CD4-positive, alpha-beta T cell (primary cell): ENCODE measurements around the gene CCDC92B. TPM values are rescaled to one million over a fixed set of nuclear protein-coding genes. Genes with fewer than 3 reads are reported as not detected.
A peak's percentile ranks its signal among the peaks of the same experiment; 100 is the strongest.

Experiments used
- ATAC-seq: fragments of 200-7000 bp; cut with Tn5 transposase; one replicate; pipeline ENCODE4 v1.10.0; 2022; ENCODE audit warnings: mild to moderate bottlenecking; ENCODE audit not compliant: poor library complexity
- CTCF ChIA-PET: fragments of 350-600 bp; sonication (Branson Sonifier 250); formaldehyde crosslinking; loops from one replicate; lab custom pipeline; 2021; ENCODE audit warnings: antibody characterized with exemption, inconsistent platforms; lab: Charles Lee
- POLR2A ChIA-PET: fragments of 350-600 bp; sonication (Branson Sonifier 250); formaldehyde crosslinking; loops from one replicate; lab custom pipeline; 2021; ENCODE audit warnings: antibody characterized with exemption, inconsistent platforms; lab: Charles Lee
- DNase-seq, 14 experiments: peaks; one replicate each; pipeline ENCODE4 v3.0.0-alpha.2; 2013 to 2020; ENCODE audit warnings: mixed read lengths in 2 of 14
- H3K27ac ChIP-seq, 2 donors: one replicate each; pipeline versions ENCODE4 v1.5.1 to v1.7.0; 2013; ENCODE audit warnings: low read length in 2 of 2, low read depth in 1 of 2, mild to moderate bottlenecking in 1 of 2
- H3K27me3 ChIP-seq, 2 experiments: 1 replicate in 1 of 2; 2 replicates in 1 of 2; pipeline versions ENCODE4 v1.6.1 to v1.7.0; 2013; ENCODE audit warnings: low read length in 2 of 2, control low read depth in 1 of 2, mild to moderate bottlenecking in 1 of 2, moderate library complexity in 1 of 2; ENCODE audit not compliant: insufficient read depth in 2 of 2, control insufficient read depth in 1 of 2
- H3K36me3 ChIP-seq: one replicate; pipeline ENCODE4 v1.6.1; 2013; ENCODE audit warnings: low read length, control low read depth; ENCODE audit not compliant: insufficient read depth
- H3K4me1 ChIP-seq: one replicate; pipeline ENCODE4 v1.6.1; 2013; ENCODE audit warnings: low read length, control low read depth; ENCODE audit not compliant: insufficient read depth
- H3K4me3 ChIP-seq: one replicate; pipeline ENCODE4 v1.5.1; 2013; ENCODE audit warnings: mild to moderate bottlenecking, low read length, moderate library complexity
- H3K9me3 ChIP-seq, 2 experiments: 1 replicate in 1 of 2; 2 replicates in 1 of 2; pipeline versions ENCODE4 v1.6.1 to v1.7.0; 2013; ENCODE audit warnings: low read length in 2 of 2, mild to moderate bottlenecking in 2 of 2, control low read depth in 1 of 2, moderate library complexity in 1 of 2; ENCODE audit not compliant: control insufficient read depth in 1 of 2, insufficient read depth in 1 of 2
- H3K27ac Mint-ChIP-seq: one replicate; pipeline ENCODE4 v1.8.0; 2020; ENCODE audit warnings: mixed read lengths
- H3K27me3 Mint-ChIP-seq: one replicate; pipeline ENCODE4 v1.8.0; 2021; ENCODE audit warnings: mixed read lengths
- H3K36me3 Mint-ChIP-seq: one replicate; pipeline ENCODE4 v1.8.0; 2021; ENCODE audit warnings: low read depth, mixed read lengths
- H3K4me1 Mint-ChIP-seq: one replicate; pipeline ENCODE4 v1.8.0; 2021; ENCODE audit warnings: low read depth, mixed read lengths
- H3K4me3 Mint-ChIP-seq: one replicate; pipeline ENCODE4 v1.8.0; 2020; ENCODE audit warnings: mild to moderate bottlenecking, mixed read lengths
- H3K9me3 Mint-ChIP-seq: one replicate; pipeline ENCODE4 v1.8.0; 2020; ENCODE audit warnings: mixed read lengths
- CTCF ChIP-seq: fragments of 200-600 bp; IDR thresholded peaks from one replicate; pipeline ENCODE4 v1.8.0; 2022; ENCODE audit warnings: antibody characterized with exemption, mild to moderate bottlenecking
- intact Hi-C, 2 experiments: fragments of 100-400 bp; cut with DNase I in 1 of 2; cut with micrococcal nuclease in 1 of 2; formaldehyde crosslinking; loops; one replicate each; pipeline versions ENCODE4 v1.15.1 to v1.9.0; 2023 to 2025; cut with DNase I, micrococcal nuclease
- total RNA-seq, 174 experiments: library from RNA in 2 of 174; stranded (reverse) in 2 of 174; gene quantifications; one replicate each; pipeline ENCODE4 v1.2.3 and lab custom pipeline; 2021 to 2026

Gene CCDC92B
- total RNA-seq, 2 experiments from 2014 or later = 0.11 to 0.28 TPM

- no peak overlapping the region for H3K4me3 ChIP-seq
- CTCF ChIA-PET = no interaction called here
- DNase-seq = peak in 1 of 14 experiments; percentile 32
- peaks cover 11% of the 10 kb centered on the region for H3K4me1 Mint-ChIP-seq
- H3K9me3 Mint-ChIP-seq = no peaks in the 10 kb centered on the region
- intact Hi-C loops = no loop called here
- H3K36me3 ChIP-seq = peaks cover 48% of the 10 kb centered on the region
- H3K27ac ChIP-seq = no peak overlapping the region
- peaks cover 15% of the 10 kb centered on the region for H3K36me3 Mint-ChIP-seq
- H3K9me3 ChIP-seq = no peaks in the 10 kb centered on the region
- TF ChIP-seq CTCF = no peak
- no peak overlapping the region for H3K27ac Mint-ChIP-seq
- no peaks in the 10 kb centered on the region for H3K27me3 Mint-ChIP-seq
- no peaks in the 10 kb centered on the region for H3K27me3 ChIP-seq
- H3K4me3 Mint-ChIP-seq = no peak overlapping the region
- no peak for ATAC-seq
- peaks cover 29% of the 10 kb centered on the region for H3K4me1 ChIP-seq
- POLR2A ChIA-PET = no interaction called here
Measured at GRCh38 chr17:2691965-2692780, 57.3 kb downstream of the CCDC92B start.

DNA sequence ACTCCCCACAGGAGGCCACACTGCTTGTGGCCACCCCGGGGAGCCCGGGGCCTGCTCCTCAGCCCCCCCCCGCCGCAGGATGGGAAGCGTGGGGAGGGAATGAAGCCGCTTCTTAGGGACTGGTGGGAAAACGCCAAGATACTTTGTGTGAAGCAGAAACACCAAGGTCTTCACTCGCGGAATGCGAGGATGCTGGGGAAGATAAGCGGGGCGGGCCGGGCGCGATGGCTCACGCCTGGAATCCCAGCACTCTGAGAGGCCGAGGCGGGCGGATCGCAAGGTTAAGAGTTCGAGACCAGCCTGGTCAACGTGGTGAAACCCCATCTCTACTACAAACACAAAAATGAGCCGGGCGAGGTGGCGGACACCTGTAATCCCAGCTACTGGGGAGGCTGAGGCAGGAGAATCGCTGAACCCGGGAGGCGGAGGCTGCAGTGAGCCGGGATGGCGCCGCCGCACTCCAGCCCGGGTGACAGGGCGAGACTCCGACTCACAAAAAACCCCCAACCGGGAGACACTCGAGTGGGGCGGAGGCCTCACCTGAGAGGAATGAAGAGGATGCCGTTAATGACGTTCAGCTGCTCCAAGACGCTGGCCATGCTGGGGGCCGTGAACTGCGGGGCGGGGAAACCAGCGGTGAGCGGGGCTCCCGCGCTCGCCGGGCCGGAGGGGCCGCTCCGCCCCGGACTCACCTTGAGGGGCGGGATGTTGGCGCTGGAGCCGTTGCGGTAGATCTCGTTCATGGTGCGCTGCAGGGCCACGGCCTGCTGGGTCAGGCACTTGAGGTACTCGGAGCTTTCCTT, 58.2 kb downstream of the CCDC92B start:
- intact Hi-C loops = no loop called here
- H3K36me3 Mint-ChIP-seq = peaks cover 9% of the 10 kb centered on the region
- H3K27ac Mint-ChIP-seq = no peak overlapping the region
- ChIA-PET POLR2A (no interaction called here), CTCF (no interaction called here)
- ATAC-seq (no peak), DNase-seq (peak in 1 of 14 experiments; percentile 35)
- Histone ChIP-seq H3K9me3 (no peaks in the 10 kb centered on the region), H3K4me1 (peaks cover 29% of the 10 kb centered on the region), H3K27ac (no peak overlapping the region), H3K36me3 (peaks cover 42% of the 10 kb centered on the region), H3K27me3 (no peaks in the 10 kb centered on the region), H3K4me3 (no peak overlapping the region)
- H3K9me3 Mint-ChIP-seq = no peaks in the 10 kb centered on the region
- H3K27me3 Mint-ChIP-seq = no peaks in the 10 kb centered on the region
- H3K4me1 Mint-ChIP-seq = peaks cover 11% of the 10 kb centered on the region
- no peak overlapping the region for H3K4me3 Mint-ChIP-seq
- TF ChIP-seq CTCF = no peak

- Histone ChIP-seq H3K27ac (no peak overlapping the region), H3K4me3 (no peak overlapping the region), H3K9me3 (no peaks in the 10 kb centered on the region), H3K4me1 (peaks cover 29% of the 10 kb centered on the region), H3K36me3 (peaks cover 33% of the 10 kb centered on the region), H3K27me3 (no peaks in the 10 kb centered on the region)
- Mint-ChIP-seq H3K27ac (no peak overlapping the region), H3K27me3 (no peaks in the 10 kb centered on the region), H3K36me3 (peaks cover 9% of the 10 kb centered on the region), H3K4me3 (no peak overlapping the region), H3K4me1 (peaks cover 11% of the 10 kb centered on the region), H3K9me3 (no peaks in the 10 kb centered on the region)
- no peak for TF ChIP-seq CTCF
- ChIA-PET POLR2A (interaction anchor here (1.1 kb wide), 1 partner anchor 97 kb away, joined by 3 read pairs; the partner anchor contains the start of gene PAFAH1B1), CTCF (no interaction called here)
- intact Hi-C loops = no loop called here
- DNase-seq (peak in 1 of 14 experiments; percentile 34), ATAC-seq (no peak)
Measured at GRCh38 chr17:2690165-2691068, 59.0 kb downstream of the CCDC92B start.
